ENCODE data around the gene CP.

CP gene

GRCh38 chr3:149179220-149179619, 42.4 kb downstream of the CP start:
- H3K23ac ChIP-seq (ENCODE audit: low read depth, low read length, poor library complexity) = no peak overlapping the region
- H3K79me1 ChIP-seq (ENCODE audit: low read depth, low read length) = no peaks in the 10 kb centered on the region
- H3K36me3 ChIP-seq (replicated peaks in 1 of 2; ENCODE audit: control insufficient read depth in 2 of 2, insufficient read depth in 2 of 2, low read length in 2 of 2) = peaks cover 0 to 43% of the 10 kb centered on the region in 2 donors
- H3K4ac ChIP-seq (ENCODE audit: low read length) = no peak overlapping the region
- peaks cover 6 to 25% of the 10 kb centered on the region in 2 donors for H3K9me3 ChIP-seq (replicated peaks in 1 of 2; ENCODE audit: control insufficient read depth in 2 of 2, insufficient read depth in 1 of 2, low read depth in 1 of 2, low read length in 2 of 2)
- no peak overlapping the region for H3K27ac ChIP-seq (replicated peaks; ENCODE audit: low read length)
- H4K91ac ChIP-seq (ENCODE audit: low read depth, low read length, poor library complexity) = no peak overlapping the region
- H2AK5ac ChIP-seq (ENCODE audit: low read depth, low read length) = no peak overlapping the region
- H3K27me3 ChIP-seq (ENCODE audit: control insufficient read depth in 3 of 3, insufficient read depth in 3 of 3, low read depth in 1 of 3, low read length in 3 of 3) = no peaks in the 10 kb centered on the region
- H2BK15ac ChIP-seq (ENCODE audit: low read length) = no peak overlapping the region
- H2AFZ ChIP-seq (ENCODE audit: low read length) = no peak overlapping the region
- H2BK5ac ChIP-seq (ENCODE audit: low read length) = no peak overlapping the region
- no CpG with 5 or more reads among the region's 1 CpG for WGBS, 2 donors (ENCODE audit: extremely low coverage in 2 of 2, insufficient read length in 2 of 2, insufficient replicate concordance in 1 of 2)
- DNase-seq (ENCODE audit: low spot score) = no peak
- H3K18ac ChIP-seq (ENCODE audit: low read length) = no peak overlapping the region
- no peak overlapping the region for H4K8ac ChIP-seq (ENCODE audit: low read depth, low read length)
- H3K14ac ChIP-seq (ENCODE audit: low read length) = no peak overlapping the region
- H3K9ac ChIP-seq (ENCODE audit: low read depth, low read length, poor library complexity) = no peak overlapping the region
- no peaks in the 10 kb centered on the region for H3K4me1 ChIP-seq (ENCODE audit: control insufficient read depth in 2 of 2, insufficient read depth in 1 of 2, low read depth in 1 of 2, low read length in 2 of 2)
- H2BK12ac ChIP-seq (ENCODE audit: low read length) = no peak overlapping the region
- no peak overlapping the region for H3K4me2 ChIP-seq (ENCODE audit: insufficient read depth, low read length, poor library complexity, severe bottlenecking)
- H2BK120ac ChIP-seq (ENCODE audit: low read depth, low read length) = no peak overlapping the region
- no peak overlapping the region for H3K4me3 ChIP-seq (ENCODE audit: low read length in 2 of 2)

GRCh38 chr3:149177122-149177521, 44.5 kb downstream of the CP start:
- Histone ChIP-seq H2AFZ (ENCODE audit: low read length) (no peak overlapping the region), H3K9me3 (replicated peaks in 1 of 2; ENCODE audit: control insufficient read depth in 2 of 2, insufficient read depth in 1 of 2, low read depth in 1 of 2, low read length in 2 of 2) (peaks cover 6 to 25% of the 10 kb centered on the region in 2 donors), H3K27ac (replicated peaks; ENCODE audit: low read length) (no peak overlapping the region), H2BK120ac (ENCODE audit: low read depth, low read length) (no peak overlapping the region), H2BK5ac (ENCODE audit: low read length) (no peak overlapping the region), H3K18ac (ENCODE audit: low read length) (no peak overlapping the region), H3K4me3 (ENCODE audit: low read length in 2 of 2) (no peak overlapping the region), H4K8ac (ENCODE audit: low read depth, low read length) (no peak overlapping the region), H3K9ac (ENCODE audit: low read depth, low read length, poor library complexity) (no peak overlapping the region), H2AK5ac (ENCODE audit: low read depth, low read length) (no peak overlapping the region), H3K4ac (ENCODE audit: low read length) (no peak overlapping the region), H3K36me3 (replicated peaks in 1 of 2; ENCODE audit: control insufficient read depth in 2 of 2, insufficient read depth in 2 of 2, low read length in 2 of 2) (peaks cover 0 to 64% of the 10 kb centered on the region in 2 donors), H4K91ac (ENCODE audit: low read depth, low read length, poor library complexity) (no peak overlapping the region), H2BK15ac (ENCODE audit: low read length) (no peak overlapping the region), H3K23ac (ENCODE audit: low read depth, low read length, poor library complexity) (no peak overlapping the region), H3K4me1 (ENCODE audit: control insufficient read depth in 2 of 2, insufficient read depth in 1 of 2, low read depth in 1 of 2, low read length in 2 of 2) (no peaks in the 10 kb centered on the region), H3K4me2 (ENCODE audit: insufficient read depth, low read length, poor library complexity, severe bottlenecking) (no peak overlapping the region), H3K14ac (ENCODE audit: low read length) (no peak overlapping the region), H3K79me1 (ENCODE audit: low read depth, low read length) (no peaks in the 10 kb centered on the region), H2BK12ac (ENCODE audit: low read length) (no peak overlapping the region), H3K27me3 (ENCODE audit: control insufficient read depth in 3 of 3, insufficient read depth in 3 of 3, low read depth in 1 of 3, low read length in 3 of 3) (no peaks in the 10 kb centered on the region)
- no CpG with 5 or more reads among the region's 1 CpG for WGBS, 2 donors (ENCODE audit: extremely low coverage in 2 of 2, insufficient read length in 2 of 2, insufficient replicate concordance in 1 of 2)
- DNase-seq (ENCODE audit: low spot score) = no peak

- H2BK12ac ChIP-seq (ENCODE audit: low read length) = no peak overlapping the region
- no CpG with 5 or more reads among the region's 3 CpGs for WGBS, 2 donors (ENCODE audit: extremely low coverage in 2 of 2, insufficient read length in 2 of 2, insufficient replicate concordance in 1 of 2)
- H3K4ac ChIP-seq (ENCODE audit: low read length) = no peak overlapping the region
- H2BK120ac ChIP-seq (ENCODE audit: low read depth, low read length) = no peak overlapping the region
- no peak overlapping the region for H3K18ac ChIP-seq (ENCODE audit: low read length)
- H2AFZ ChIP-seq (ENCODE audit: low read length) = no peak overlapping the region
- H3K79me1 ChIP-seq (ENCODE audit: low read depth, low read length) = no peaks in the 10 kb centered on the region
- no peak overlapping the region for H3K27ac ChIP-seq (replicated peaks; ENCODE audit: low read length)
- DNase-seq (ENCODE audit: low spot score) = no peak
- H3K9ac ChIP-seq (ENCODE audit: low read depth, low read length, poor library complexity) = no peak overlapping the region
- no peak overlapping the region for H3K14ac ChIP-seq (ENCODE audit: low read length)
- no peak overlapping the region for H2AK5ac ChIP-seq (ENCODE audit: low read depth, low read length)
- H4K91ac ChIP-seq (ENCODE audit: low read depth, low read length, poor library complexity) = no peak overlapping the region
- no peak overlapping the region for H4K8ac ChIP-seq (ENCODE audit: low read depth, low read length)
- H3K36me3 ChIP-seq (replicated peaks in 1 of 2; ENCODE audit: control insufficient read depth in 2 of 2, insufficient read depth in 2 of 2, low read length in 2 of 2) = peaks cover 2 to 86% of the 10 kb centered on the region in 2 donors
- no peak overlapping the region for H3K4me2 ChIP-seq (ENCODE audit: insufficient read depth, low read length, poor library complexity, severe bottlenecking)
- no peak overlapping the region for H3K4me3 ChIP-seq (ENCODE audit: low read length in 2 of 2)
- H2BK5ac ChIP-seq (ENCODE audit: low read length) = no peak overlapping the region
- H3K23ac ChIP-seq (ENCODE audit: low read depth, low read length, poor library complexity) = no peak overlapping the region
- peaks cover 3 to 25% of the 10 kb centered on the region in 2 donors for H3K9me3 ChIP-seq (replicated peaks in 1 of 2; ENCODE audit: control insufficient read depth in 2 of 2, insufficient read depth in 1 of 2, low read depth in 1 of 2, low read length in 2 of 2)
- H3K4me1 ChIP-seq (ENCODE audit: control insufficient read depth in 2 of 2, insufficient read depth in 1 of 2, low read depth in 1 of 2, low read length in 2 of 2) = no peaks in the 10 kb centered on the region
- no peak overlapping the region for H2BK15ac ChIP-seq (ENCODE audit: low read length)
- no peaks in the 10 kb centered on the region for H3K27me3 ChIP-seq (ENCODE audit: control insufficient read depth in 3 of 3, insufficient read depth in 3 of 3, low read depth in 1 of 3, low read length in 3 of 3)
Measured at GRCh38 chr3:149174901-149175300, 46.7 kb downstream of the CP start.

GRCh38 chr3:149170672-149171071, 51.0 kb downstream of the CP start:
- H3K27ac ChIP-seq (replicated peaks; ENCODE audit: low read length) = no peak overlapping the region
- no peak overlapping the region for H2AK5ac ChIP-seq (ENCODE audit: low read depth, low read length)
- no peak overlapping the region for H3K4me2 ChIP-seq (ENCODE audit: insufficient read depth, low read length, poor library complexity, severe bottlenecking)
- no peak overlapping the region for H3K4me3 ChIP-seq (ENCODE audit: low read length in 2 of 2)
- H2BK15ac ChIP-seq (ENCODE audit: low read length) = no peak overlapping the region
- no peak overlapping the region for H3K18ac ChIP-seq (ENCODE audit: low read length)
- H3K36me3 ChIP-seq (replicated peaks in 1 of 2; ENCODE audit: control insufficient read depth in 2 of 2, insufficient read depth in 2 of 2, low read length in 2 of 2) = peaks cover 2 to 99% of the 10 kb centered on the region in 2 donors
- H3K4me1 ChIP-seq (ENCODE audit: control insufficient read depth in 2 of 2, insufficient read depth in 1 of 2, low read depth in 1 of 2, low read length in 2 of 2) = no peaks in the 10 kb centered on the region
- no peak overlapping the region for H2BK12ac ChIP-seq (ENCODE audit: low read length)
- H3K23ac ChIP-seq (ENCODE audit: low read depth, low read length, poor library complexity) = no peak overlapping the region
- no peak overlapping the region for H2BK5ac ChIP-seq (ENCODE audit: low read length)
- H4K91ac ChIP-seq (ENCODE audit: low read depth, low read length, poor library complexity) = no peak overlapping the region
- no peaks in the 10 kb centered on the region for H3K27me3 ChIP-seq (ENCODE audit: control insufficient read depth in 3 of 3, insufficient read depth in 3 of 3, low read depth in 1 of 3, low read length in 3 of 3)
- WGBS, 2 donors (ENCODE audit: extremely low coverage in 2 of 2, insufficient read length in 2 of 2, insufficient replicate concordance in 1 of 2) = no CpG with 5 or more reads among the region's 7 CpGs
- H3K9me3 ChIP-seq (replicated peaks in 1 of 2; ENCODE audit: control insufficient read depth in 2 of 2, insufficient read depth in 1 of 2, low read depth in 1 of 2, low read length in 2 of 2) = peaks cover 0 to 2% of the 10 kb centered on the region in 2 donors
- no peak overlapping the region for H3K14ac ChIP-seq (ENCODE audit: low read length)
- H3K4ac ChIP-seq (ENCODE audit: low read length) = no peak overlapping the region
- no peak overlapping the region for H3K9ac ChIP-seq (ENCODE audit: low read depth, low read length, poor library complexity)
- H3K79me1 ChIP-seq (ENCODE audit: low read depth, low read length) = no peaks in the 10 kb centered on the region
- no peak overlapping the region for H2BK120ac ChIP-seq (ENCODE audit: low read depth, low read length)
- DNase-seq (ENCODE audit: low spot score) = no peak
- no peak overlapping the region for H2AFZ ChIP-seq (ENCODE audit: low read length)
- no peak overlapping the region for H4K8ac ChIP-seq (ENCODE audit: low read depth, low read length)
